RWPE1 (cell line): ENCODE data around the gene CAB39L.

Source experiments
- CTCF ChIA-PET: fragments of 350-600 bp; sonication (Branson Sonifier 250); formaldehyde crosslinking; extraction: SDS; loops from one replicate; lab custom pipeline; 2021; lab: Yijun Ruan, JAX
- POLR2A ChIA-PET: fragments of 400-600 bp; formaldehyde crosslinking; extraction: SDS; loops from one replicate; lab custom pipeline; 2020; ENCODE audit warnings: antibody characterized with exemption; ENCODE audit not compliant: low non-redundant PET; lab: Yijun Ruan, JAX
- DNase-seq: peaks from one replicate; pipeline ENCODE4 v3.0.0; 2012; ENCODE audit warnings: low spot score
- H3K27ac ChIP-seq: fragments of 450-650 bp; 2 replicates; pipeline ENCODE4 v1.5.1; 2017
- TF ChIP-seq, protein P1 (sequence below): fragments of 450-650 bp; conservative IDR thresholded peaks from 2 replicates; pipeline ENCODE4 v1.5.1; 2017; ENCODE audit warnings: low read depth, mild to moderate bottlenecking

CAB39L gene

DNA sequence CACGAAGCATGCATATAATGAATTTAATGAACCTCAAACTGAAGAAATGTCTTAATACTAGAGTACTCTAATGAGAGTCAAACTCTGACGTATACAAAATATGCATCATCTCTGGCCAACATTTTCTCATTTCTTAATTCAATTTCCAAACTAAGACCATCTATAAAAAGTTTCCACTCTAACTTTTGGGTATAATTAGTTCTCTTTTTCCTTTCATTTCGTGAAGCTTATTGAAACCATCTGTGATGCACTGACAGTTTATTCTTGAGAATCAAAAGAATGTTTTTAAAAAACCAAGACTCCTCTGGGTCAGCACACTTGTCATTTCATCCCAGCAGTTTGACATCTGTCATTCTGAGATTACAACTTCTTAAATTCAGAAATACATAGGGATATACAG is 90.0 kb downstream of the CAB39L start:
- TF ChIP-seq, protein P1, sequence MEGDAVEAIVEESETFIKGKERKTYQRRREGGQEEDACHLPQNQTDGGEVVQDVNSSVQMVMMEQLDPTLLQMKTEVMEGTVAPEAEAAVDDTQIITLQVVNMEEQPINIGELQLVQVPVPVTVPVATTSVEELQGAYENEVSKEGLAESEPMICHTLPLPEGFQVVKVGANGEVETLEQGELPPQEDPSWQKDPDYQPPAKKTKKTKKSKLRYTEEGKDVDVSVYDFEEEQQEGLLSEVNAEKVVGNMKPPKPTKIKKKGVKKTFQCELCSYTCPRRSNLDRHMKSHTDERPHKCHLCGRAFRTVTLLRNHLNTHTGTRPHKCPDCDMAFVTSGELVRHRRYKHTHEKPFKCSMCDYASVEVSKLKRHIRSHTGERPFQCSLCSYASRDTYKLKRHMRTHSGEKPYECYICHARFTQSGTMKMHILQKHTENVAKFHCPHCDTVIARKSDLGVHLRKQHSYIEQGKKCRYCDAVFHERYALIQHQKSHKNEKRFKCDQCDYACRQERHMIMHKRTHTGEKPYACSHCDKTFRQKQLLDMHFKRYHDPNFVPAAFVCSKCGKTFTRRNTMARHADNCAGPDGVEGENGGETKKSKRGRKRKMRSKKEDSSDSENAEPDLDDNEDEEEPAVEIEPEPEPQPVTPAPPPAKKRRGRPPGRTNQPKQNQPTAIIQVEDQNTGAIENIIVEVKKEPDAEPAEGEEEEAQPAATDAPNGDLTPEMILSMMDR = no peak
- DNase-seq = no peak
- ChIA-PET CTCF (interaction anchor here (0.6 kb wide), 1 partner anchor 643 kb away, joined by 10 read pairs; no protein-coding TSS in a partner anchor), POLR2A (no interaction called here)
- no peak overlapping the region for H3K27ac ChIP-seq

DNA sequence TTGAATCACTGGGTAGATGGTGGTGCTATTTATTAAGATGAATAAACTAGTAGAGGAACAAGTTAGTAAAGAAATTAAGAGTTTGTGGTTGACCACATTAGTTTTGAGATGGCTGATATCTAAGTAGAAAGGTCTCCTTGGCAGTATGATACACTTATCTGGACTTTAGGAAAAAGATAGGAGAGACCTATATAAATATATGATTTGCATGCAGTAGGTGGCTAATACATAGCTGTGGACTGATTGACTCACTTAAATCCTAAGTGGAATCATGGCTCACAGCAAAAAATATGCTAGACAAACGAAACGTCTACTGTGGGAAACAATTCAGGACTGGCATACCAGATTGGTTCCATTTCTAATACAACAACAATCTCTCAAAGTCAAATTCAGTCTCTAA is 92.0 kb downstream of the CAB39L start:
- CTCF ChIA-PET = no interaction called here
- TF ChIP-seq, protein P1 = no peak
- POLR2A ChIA-PET = no interaction called here
- no peak for DNase-seq
- H3K27ac ChIP-seq = no peak overlapping the region

DNA sequence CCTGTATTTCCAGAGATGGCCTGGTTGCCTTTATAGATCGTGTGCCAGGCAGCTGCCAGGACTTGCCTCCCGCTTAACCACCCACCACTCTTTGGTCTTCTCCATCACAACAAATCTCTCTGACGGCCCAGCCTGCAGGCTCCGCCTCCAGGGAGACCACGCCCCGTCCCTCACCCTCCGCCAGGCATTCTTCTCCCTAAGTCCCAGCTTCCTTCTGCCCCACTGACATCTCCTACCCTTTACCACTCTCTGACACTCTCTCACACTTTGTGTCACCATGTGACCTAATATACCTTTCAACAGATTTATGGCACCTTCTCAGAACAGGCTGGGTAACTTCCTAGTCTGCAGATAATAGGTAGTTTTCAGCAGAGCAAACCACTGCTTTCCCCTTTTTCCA is 95.1 kb downstream of the CAB39L start:
- TF ChIP-seq, protein P1 = no peak
- no peak for DNase-seq
- no peak overlapping the region for H3K27ac ChIP-seq
- ChIA-PET POLR2A (no interaction called here), CTCF (no interaction called here)

DNA sequence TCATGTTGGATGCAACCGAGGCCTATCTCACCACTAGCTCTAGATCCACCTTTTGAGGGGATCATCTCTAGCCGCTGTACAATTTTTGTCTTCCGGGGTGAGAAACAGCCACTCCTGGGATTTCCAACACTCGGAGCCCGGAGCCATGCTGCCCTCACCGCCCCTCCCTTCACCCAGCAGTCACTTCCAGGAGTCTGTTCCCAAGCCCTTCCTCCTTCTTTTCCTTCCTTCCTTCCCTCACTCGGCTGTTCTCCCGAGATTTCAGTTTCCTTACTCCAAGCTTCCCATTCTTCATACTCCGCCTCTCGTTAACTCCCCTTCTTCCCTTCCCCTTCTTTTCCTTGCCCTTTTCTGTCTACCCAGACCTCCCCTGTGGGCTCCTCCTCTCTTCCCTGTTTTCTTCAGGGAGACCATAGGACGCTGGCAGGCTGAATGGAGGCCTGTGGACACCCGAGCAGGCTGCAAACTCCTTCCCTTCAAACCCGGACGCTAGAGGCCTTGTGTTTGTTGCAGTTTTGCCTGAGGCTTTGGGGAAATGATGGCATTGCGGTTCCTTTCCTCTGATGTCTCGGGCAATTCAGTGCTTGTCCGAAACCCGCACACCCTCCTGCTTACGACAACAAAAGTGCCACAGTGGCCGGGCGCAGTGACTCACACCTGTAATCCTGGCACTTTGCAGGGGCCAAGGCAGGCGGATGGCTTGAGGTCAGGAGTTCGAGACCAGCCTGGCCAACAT is 96.0 kb downstream of the CAB39L start:
- H3K27ac ChIP-seq = no peak overlapping the region
- ChIA-PET CTCF (no interaction called here), POLR2A (no interaction called here)
- TF ChIP-seq, protein P1 = no peak
- no peak for DNase-seq

DNA sequence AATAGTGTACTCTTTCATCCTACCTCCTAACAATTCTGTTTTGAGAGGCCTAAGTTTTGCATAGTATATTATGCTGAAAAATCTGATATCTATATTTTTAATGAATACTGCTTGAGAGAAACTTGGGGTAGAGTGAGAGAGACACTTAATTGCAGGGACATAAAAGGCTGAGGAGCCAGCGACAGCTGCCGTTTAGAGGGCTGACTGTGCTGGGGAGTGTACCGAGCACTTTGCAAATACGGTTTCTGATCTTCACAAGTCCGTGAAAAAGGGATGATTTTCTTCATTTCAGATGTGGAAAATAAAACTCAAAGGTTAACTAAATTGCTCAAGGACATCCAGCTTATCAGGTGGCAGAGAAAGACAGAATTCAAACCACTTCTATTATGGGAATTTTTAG is 97.4 kb downstream of the CAB39L start:
- no peak for DNase-seq
- TF ChIP-seq, protein P1 = no peak
- ChIA-PET POLR2A (no interaction called here), CTCF (interaction anchor here (0.5 to 0.7 kb wide), 2 partner anchors 16 to 1849 kb away, joined by 4 to 7 read pairs; no protein-coding TSS in a partner anchor)
- no peak overlapping the region for H3K27ac ChIP-seq

DNA sequence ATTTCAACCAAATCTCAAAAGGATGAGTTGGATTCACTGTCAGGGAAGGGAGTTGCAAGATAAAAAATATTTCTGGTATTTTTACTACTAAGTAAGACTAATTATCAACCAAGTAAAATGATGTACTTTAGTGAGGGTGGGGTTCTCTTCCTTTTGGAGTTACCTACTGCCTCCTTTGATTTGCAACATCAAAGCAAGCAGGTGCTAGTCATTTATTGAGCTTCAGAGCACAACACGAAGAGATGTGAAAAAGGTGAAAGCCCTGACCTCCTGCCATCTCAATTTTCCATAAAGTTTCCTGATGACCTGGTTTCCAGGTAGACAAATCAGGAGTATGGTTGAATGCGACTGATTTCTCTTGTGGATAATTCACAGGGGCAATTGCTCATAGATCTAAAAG is 100.1 kb downstream of the CAB39L start:
- TF ChIP-seq, protein P1 = no peak
- POLR2A ChIA-PET = no interaction called here
- CTCF ChIA-PET = no interaction called here

More for the DNA sequence above, 100.1 kb downstream of the CAB39L start:
- H3K27ac ChIP-seq = no peak overlapping the region
- DNase-seq = no peak
